Epithelial cell of esophagus (primary cell): Measurements from ENCODE around the gene MOCS1.

Experiments
- DNase-seq: peaks from one replicate; pipeline ENCODE4 v3.0.0; 2010; ENCODE audit warnings: low read depth
- H3K4me3 ChIP-seq: 2 replicates; pipeline ENCODE4 v1.5.1; 2011; ENCODE audit warnings: mild to moderate bottlenecking, low read length, control low read depth
- CTCF ChIP-seq: IDR thresholded peaks from 2 replicates; pipeline ENCODE4 v1.5.1; 2011; ENCODE audit warnings: low read depth, mild to moderate bottlenecking, low read length, control low read depth, inconsistent platforms; ENCODE audit not compliant: insufficient read depth; ENCODE audit errors: missing control alignments

MOCS1 gene

DNA sequence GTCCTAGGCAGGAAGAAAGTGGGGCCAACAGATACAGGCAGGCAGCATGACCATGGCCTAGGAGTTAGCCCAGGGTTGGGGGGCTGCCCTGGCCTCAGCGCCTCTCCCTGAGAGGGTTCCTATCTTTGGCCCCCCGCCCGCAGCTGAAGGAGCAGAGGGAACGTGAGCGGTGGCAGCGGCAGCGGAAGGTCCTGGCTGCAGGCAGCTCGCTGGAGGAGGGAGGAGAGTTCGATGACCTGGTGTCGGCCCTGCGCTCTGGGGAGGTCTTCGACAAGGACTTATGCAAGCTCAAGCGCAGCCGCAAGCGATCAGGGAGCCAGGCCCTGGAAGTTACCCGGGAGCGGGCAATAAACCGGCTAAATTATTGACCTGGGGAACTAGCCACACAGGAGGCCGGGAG is 32.6 kb downstream of the MOCS1 start:
- DNase-seq: no peak
- H3K4me3 ChIP-seq: no peak overlapping the region
- no peak for TF ChIP-seq CTCF

DNA sequence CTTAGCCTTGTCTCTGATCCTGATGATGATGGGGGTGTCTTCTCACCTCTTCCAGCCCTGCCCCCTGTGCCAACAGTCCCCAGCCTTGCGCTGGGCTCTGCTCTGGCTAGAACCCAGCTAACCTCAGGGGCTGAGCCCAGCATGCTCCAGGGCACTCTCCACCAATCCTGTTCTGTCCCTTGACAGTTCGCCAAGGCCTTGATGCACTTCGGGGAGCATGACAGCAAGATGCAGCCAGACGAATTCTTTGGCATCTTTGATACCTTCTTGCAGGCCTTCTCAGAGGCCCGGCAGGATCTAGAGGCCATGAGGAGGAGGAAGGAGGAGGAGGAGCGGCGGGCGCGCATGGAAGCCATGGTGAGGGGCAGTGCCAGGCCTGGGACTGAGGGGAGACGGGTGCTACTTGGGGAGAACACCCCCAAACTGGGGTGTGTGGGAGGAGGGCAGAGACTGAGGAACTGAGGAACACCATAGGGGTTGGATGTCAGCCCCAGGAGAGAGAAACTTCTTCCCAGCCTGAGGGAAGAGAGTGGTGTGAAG is 33.1 kb downstream of the MOCS1 start:
- H3K4me3 ChIP-seq: no peak overlapping the region
- TF ChIP-seq CTCF: no peak

DNA sequence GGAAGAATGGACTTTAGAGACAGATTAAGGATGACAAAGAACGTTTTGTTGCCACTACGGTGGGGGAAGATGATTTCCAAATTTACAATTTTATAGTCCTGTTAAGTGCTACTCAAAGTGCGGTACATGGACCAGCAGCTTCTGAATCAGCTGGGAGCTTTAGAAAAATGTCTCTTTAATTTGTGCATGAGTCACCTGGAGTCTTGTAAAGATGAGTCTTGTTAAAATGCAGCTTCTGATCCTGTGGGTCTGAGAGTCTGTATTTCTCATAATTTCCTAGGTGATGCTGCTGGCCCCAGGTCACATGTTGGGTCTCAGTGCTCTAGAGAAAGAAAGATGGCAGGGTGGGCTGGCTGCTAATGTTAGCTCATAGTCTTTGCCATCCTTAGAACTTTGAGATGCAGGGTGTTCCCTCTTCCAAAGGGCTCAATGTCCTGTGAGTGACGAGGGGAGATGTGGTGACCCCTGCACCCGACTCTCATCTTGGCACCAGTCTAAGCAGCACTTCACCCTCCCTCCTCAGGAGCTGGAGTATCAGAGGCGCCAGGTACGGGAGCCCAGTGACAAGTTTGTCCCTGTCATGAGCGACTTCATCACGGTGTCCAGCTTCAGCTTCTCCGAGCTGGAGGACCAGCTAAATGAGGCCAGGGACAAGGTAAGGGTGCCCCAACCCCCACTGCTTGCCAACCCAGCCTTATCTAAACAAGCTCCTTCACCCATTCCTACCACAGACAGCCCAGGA is 34.5 kb downstream of the MOCS1 start:
- DNase-seq: no peak
- TF ChIP-seq CTCF: no peak
- no peak overlapping the region for H3K4me3 ChIP-seq

More for the DNA sequence above, 33.1 kb downstream of the MOCS1 start:
- DNase-seq: no peak

- H3K4me3 ChIP-seq: no peak overlapping the region
- TF ChIP-seq CTCF: no peak
- no peak for DNase-seq
Observed at GRCh38 chr6:39898625-39899024, 35.6 kb downstream of the MOCS1 start.

DNA sequence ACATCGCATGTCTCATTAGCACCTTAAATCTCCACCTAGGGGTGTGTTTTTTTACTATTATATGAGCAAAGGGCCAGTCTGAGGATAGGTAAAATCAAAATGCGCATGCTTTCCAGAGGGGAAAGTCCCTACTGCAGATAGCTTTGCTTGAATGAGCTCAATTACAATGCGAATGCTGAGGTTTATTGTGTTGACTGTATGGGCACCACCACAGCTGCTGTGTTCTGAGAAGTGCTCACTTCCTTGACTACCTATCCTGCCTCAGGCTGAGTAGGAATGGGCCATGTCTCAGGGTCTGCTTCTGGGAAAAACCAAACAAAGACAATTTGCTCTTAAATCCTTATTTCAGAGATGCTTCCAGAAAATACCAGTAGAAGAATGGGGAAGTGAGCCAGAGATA is 36.6 kb downstream of the MOCS1 start:
- DNase-seq: no peak
- H3K4me3 ChIP-seq: no peak overlapping the region
- TF ChIP-seq CTCF: no peak

DNA sequence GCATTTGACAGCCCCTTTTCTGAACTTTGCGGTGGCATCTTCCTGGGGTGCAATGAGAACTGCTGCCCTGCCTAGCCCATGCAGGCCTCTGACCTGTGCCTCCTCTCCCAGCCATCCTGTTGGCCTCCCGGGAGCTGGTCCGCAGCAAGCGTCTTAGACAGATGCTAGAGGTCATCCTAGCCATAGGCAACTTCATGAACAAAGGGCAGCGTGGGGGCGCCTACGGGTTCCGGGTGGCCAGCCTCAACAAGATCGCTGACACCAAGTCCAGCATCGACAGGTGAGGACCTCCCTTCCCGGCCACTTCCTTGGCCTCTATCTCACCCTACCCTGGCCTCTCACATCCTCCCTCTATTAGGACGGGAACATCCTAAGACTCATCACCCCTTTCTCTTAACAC is 37.6 kb downstream of the MOCS1 start:
- DNase-seq: no peak
- no peak overlapping the region for H3K4me3 ChIP-seq
- TF ChIP-seq CTCF: no peak

GRCh38 chr6:39893286-39893685 is 41.0 kb downstream of the MOCS1 start:
- H3K4me3 ChIP-seq: no peak overlapping the region
- TF ChIP-seq CTCF: no peak
- no peak for DNase-seq
